WI38 (cell line): ENCODE measurements around the gene ARID1B.

ENCODE experiments used
- H3K4me3 ChIP-seq: 2 replicates; pipeline ENCODE4 v1.5.1; 2011; ENCODE audit warnings: low read depth, mild to moderate bottlenecking, control low read depth, low read length
- CTCF ChIP-seq: IDR thresholded peaks from 2 replicates; pipeline ENCODE4 v1.5.1; 2012; ENCODE audit warnings: low read depth, mild to moderate bottlenecking, control low read depth, low read length

ARID1B gene

GRCh38 chr6:157211603-157212455, 434.7 kb downstream of the ARID1B start:
- TF ChIP-seq CTCF = no peak
- H3K4me3 ChIP-seq = no peak overlapping the region

GRCh38 chr6:157213426-157213825, 436.2 kb downstream of the ARID1B start:
- TF ChIP-seq CTCF = no peak
- no peak overlapping the region for H3K4me3 ChIP-seq

DNA sequence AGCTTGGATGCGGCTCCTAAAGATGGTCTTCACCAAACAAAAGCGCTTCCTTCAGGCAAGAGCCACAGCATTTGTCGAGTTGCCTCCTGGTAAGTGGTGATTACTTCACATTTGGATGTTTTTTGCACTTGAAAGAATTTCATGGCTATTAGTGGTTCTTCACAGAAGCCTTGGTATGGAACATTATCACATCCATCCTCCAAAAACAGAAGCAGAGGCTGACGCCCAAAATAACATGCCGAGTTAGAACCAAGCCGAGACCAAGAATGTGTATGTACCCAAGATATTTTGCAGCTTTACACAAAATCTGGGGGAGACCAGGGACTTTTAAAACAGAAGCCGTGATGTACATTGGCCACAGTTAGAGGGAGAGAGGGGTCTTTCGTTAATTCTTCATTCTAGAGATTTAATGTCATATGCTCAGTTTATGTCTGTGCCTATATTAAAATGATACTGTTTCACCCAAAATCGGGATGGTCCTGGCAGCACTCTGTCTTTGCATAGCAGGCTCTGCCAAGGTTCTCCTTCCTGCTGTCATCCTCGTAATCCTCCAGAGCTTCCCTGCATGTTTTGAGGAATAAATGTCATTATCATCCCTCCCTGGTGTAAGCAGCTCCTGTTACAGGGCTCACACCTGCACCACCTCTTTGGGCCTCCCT, 436.9 kb downstream of the ARID1B start:
- no peak overlapping the region for H3K4me3 ChIP-seq
- TF ChIP-seq CTCF = no peak

GRCh38 chr6:157215717-157216116, 438.5 kb downstream of the ARID1B start:
- no peak overlapping the region for H3K4me3 ChIP-seq
- no peak for TF ChIP-seq CTCF

GRCh38 chr6:157216570-157216969, 439.4 kb downstream of the ARID1B start:
- no peak overlapping the region for H3K4me3 ChIP-seq
- no peak for TF ChIP-seq CTCF

- no peak overlapping the region for H3K4me3 ChIP-seq
- no peak for TF ChIP-seq CTCF
Observed at GRCh38 chr6:157217198-157217893, 440.2 kb downstream of the ARID1B start.
